GM21619 (cell line): ENCODE data around the gene PLEKHG4.

Experiments
- ATAC-seq: cut with Tn5 transposase; IDR thresholded peaks from one replicate; pipeline ENCODE4 v1.9.1; 2021; ENCODE audit not compliant: unreplicated experiment

The PLEKHG4 gene

GRCh38 chr16:67326115-67326471 lies 46.8 kb downstream of the PLEKHG4 start:
- no peak for ATAC-seq

GRCh38 chr16:67326472-67327309 lies 47.4 kb downstream of the PLEKHG4 start, which contains the start of the genes KCTD19 and LRRC36:
KCTD19 (minus strand) TSS chr16:67326741; CDS start chr16:67326707, 34 bp downstream.
LRRC36 (plus strand) TSS chr16:67326815; CDS start chr16:67326863, 48 bp downstream.
- no peak for ATAC-seq

- ATAC-seq, result no peak
Measured at GRCh38 chr16:67327743-67328142, 48.4 kb downstream of the PLEKHG4 start.

GRCh38 chr16:67329901-67330300 lies 50.6 kb downstream of the PLEKHG4 start:
- ATAC-seq, result no peak

- ATAC-seq, result no peak
Measured at GRCh38 chr16:67333315-67333714, 54.0 kb downstream of the PLEKHG4 start.

GRCh38 chr16:67336116-67336515 lies 56.8 kb downstream of the PLEKHG4 start:
- ATAC-seq, result no peak

- no peak for ATAC-seq
Measured at GRCh38 chr16:67336648-67337047, 57.3 kb downstream of the PLEKHG4 start.
